Stimulated activated CD8-positive, alpha-beta memory T cell treated with anti-CD3 and anti-CD28 coated beads, Interleukin-4, amount 100 ng/mL, for 24 hours (primary cell): ENCODE data around the gene CLIP2.
"Not testable (repeated sequence)": the region's sequence is repeated elsewhere in the genome, so short reads cannot be mapped to it uniquely, and the experiment has no call there.

Experiments
- DNase-seq: peaks from one replicate; pipeline ENCODE4 v3.0.0-alpha.2; 2020; ENCODE audit warnings: low read depth

CLIP2 gene

GRCh38 chr7:74373536-74373935 lies 84.3 kb downstream of the CLIP2 start:
- no peak for DNase-seq

- no peak for DNase-seq
These were observed 86.6 kb downstream of the CLIP2 start for GRCh38 chr7:74375726-74376220.

GRCh38 chr7:74376256-74377036 lies 87.2 kb downstream of the CLIP2 start:
- no peak for DNase-seq

GRCh38 chr7:74379938-74380337 lies 90.7 kb downstream of the CLIP2 start:
- DNase-seq: no peak

GRCh38 chr7:74380720-74381119 lies 91.5 kb downstream of the CLIP2 start:
- DNase-seq: no peak

GRCh38 chr7:74384086-74384485 lies 94.9 kb downstream of the CLIP2 start:
- DNase-seq: not testable (repeated sequence)

- DNase-seq: not testable (repeated sequence)
These were observed 95.6 kb downstream of the CLIP2 start for GRCh38 chr7:74384854-74385253.

GRCh38 chr7:74387606-74388005 lies 98.4 kb downstream of the CLIP2 start:
- DNase-seq: no peak

GRCh38 chr7:74388880-74389415 lies 99.7 kb downstream of the CLIP2 start:
- no peak for DNase-seq

- not testable (repeated sequence) for DNase-seq
These were observed 104.5 kb downstream of the CLIP2 start for GRCh38 chr7:74393722-74394121.

GRCh38 chr7:74394601-74395000 lies 105.4 kb downstream of the CLIP2 start:
- not testable (repeated sequence) for DNase-seq

- no peak for DNase-seq
These were observed 106.6 kb downstream of the CLIP2 start for GRCh38 chr7:74395745-74396311.

GRCh38 chr7:74396993-74397392 lies 107.8 kb downstream of the CLIP2 start:
- no peak for DNase-seq

- no peak for DNase-seq
These were observed 109.2 kb downstream of the CLIP2 start for GRCh38 chr7:74398426-74398825.

- DNase-seq: no peak
These were observed 109.8 kb downstream of the CLIP2 start for GRCh38 chr7:74399006-74399405.

GRCh38 chr7:74400420-74401136 lies 111.4 kb downstream of the CLIP2 start:
- no peak for DNase-seq

- DNase-seq: peak; percentile 60
These were observed 112.1 kb downstream of the CLIP2 start for GRCh38 chr7:74401137-74401859.

GRCh38 chr7:74402668-74403067 lies 113.5 kb downstream of the CLIP2 start:
- DNase-seq: not testable (repeated sequence)

- no peak for DNase-seq
These were observed 114.5 kb downstream of the CLIP2 start for GRCh38 chr7:74403521-74404387.

- no peak for DNase-seq
These were observed 115.1 kb downstream of the CLIP2 start for GRCh38 chr7:74404388-74404700.

- DNase-seq: no peak
These were observed 115.5 kb downstream of the CLIP2 start for GRCh38 chr7:74404741-74405140.
